Measurements from ENCODE around the gene CRHR1. TPM values are rescaled to one million over a fixed set of nuclear protein-coding genes. Genes with fewer than 3 reads are reported as not detected.

The CRHR1 gene
- total RNA-seq, 6 donors from 2014 or later: not detected

DNA sequence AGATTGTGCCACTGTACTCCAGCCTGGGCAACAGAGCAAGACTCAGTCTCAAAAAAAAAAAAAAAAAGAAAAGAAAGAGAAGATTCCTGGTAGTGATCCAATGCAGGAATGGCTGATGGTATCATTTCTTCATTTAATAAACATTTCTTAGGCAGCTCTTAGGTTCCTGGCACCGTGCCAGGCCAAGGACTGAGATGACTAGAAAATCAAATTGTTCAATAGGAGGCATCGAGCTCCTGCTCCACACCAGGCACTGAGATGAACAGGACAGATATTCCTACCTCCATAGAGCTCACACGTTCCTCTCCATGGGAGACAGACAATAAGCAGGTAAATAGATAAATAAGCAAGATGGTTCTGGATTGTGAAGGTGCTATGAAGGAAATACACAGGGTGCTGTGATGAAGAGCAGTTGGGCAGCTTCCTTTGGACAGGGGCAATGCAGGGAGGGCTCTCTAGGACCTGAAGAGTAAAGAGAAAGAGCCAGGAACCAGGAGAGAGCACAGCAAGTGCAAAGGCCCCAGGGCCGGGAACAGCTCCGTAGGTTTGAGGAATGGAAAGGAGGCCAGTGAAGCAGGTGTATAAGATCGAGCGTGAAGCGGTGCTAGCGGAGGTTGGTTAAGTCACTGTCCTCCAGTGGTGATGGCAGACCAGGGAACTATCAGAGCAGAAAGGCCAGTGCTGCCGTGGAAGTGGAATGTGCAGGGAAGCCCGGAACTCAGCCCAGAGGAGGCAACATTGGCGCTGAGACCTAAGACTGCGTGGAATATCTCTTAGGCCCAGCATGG lies 26.5 kb upstream of the CRHR1 start:
- H3K4me3 ChIP-seq: no peak overlapping the region
- ATAC-seq (ENCODE audit: low FRiP score in 2 of 2) (no peak), DNase-seq (no peak)
- no peaks in the 10 kb centered on the region for H3K36me3 ChIP-seq
- no peaks in the 10 kb centered on the region for H3K9me3 ChIP-seq
- no peaks in the 10 kb centered on the region for H3K27me3 ChIP-seq
- WGBS, 2 donors: 83% methylated on average over 13 of the region's 13 CpGs
- no peaks in the 10 kb centered on the region for H3K4me1 ChIP-seq
- TF ChIP-seq POLR2AphosphoS5 (IDR thresholded peaks at IDR 0.05) (no peak), EP300 (IDR thresholded peaks at IDR 0.05) (no peak), POLR2A (IDR thresholded peaks at IDR 0.05) (no peak)
- TF ChIP-seq, protein P1, sequence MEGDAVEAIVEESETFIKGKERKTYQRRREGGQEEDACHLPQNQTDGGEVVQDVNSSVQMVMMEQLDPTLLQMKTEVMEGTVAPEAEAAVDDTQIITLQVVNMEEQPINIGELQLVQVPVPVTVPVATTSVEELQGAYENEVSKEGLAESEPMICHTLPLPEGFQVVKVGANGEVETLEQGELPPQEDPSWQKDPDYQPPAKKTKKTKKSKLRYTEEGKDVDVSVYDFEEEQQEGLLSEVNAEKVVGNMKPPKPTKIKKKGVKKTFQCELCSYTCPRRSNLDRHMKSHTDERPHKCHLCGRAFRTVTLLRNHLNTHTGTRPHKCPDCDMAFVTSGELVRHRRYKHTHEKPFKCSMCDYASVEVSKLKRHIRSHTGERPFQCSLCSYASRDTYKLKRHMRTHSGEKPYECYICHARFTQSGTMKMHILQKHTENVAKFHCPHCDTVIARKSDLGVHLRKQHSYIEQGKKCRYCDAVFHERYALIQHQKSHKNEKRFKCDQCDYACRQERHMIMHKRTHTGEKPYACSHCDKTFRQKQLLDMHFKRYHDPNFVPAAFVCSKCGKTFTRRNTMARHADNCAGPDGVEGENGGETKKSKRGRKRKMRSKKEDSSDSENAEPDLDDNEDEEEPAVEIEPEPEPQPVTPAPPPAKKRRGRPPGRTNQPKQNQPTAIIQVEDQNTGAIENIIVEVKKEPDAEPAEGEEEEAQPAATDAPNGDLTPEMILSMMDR (IDR thresholded peaks at IDR 0.05): no peak
- no peak overlapping the region for H3K27ac ChIP-seq

DNA sequence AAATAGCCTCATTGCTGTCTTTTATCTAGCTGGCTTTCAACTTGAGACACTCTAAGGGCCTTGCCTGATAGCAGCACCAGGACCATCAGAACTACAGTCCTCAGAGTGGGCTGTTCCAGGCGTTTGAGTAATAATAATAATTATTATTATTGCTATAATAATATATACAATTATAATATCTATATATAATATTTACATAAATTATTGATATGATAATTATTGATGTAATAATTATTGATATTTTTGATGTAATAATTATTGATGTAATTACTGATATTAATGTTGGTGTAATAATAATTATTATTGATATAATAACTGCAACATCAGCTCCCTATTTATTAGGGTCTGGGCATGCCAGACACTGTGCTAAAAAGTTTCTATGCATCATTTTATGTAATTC lies 25.6 kb upstream of the CRHR1 start:
- ATAC-seq (ENCODE audit: low FRiP score in 2 of 2) (no peak), DNase-seq (no peak)
- Histone ChIP-seq H3K9me3 (no peaks in the 10 kb centered on the region), H3K4me3 (no peak overlapping the region), H3K4me1 (no peaks in the 10 kb centered on the region), H3K36me3 (no peaks in the 10 kb centered on the region), H3K27me3 (no peaks in the 10 kb centered on the region), H3K27ac (no peak overlapping the region)
- WGBS, 2 donors: 64 to 75% methylated on average over 1 of the region's 1 CpG
- TF ChIP-seq POLR2AphosphoS5 (IDR thresholded peaks at IDR 0.05): no peak
- TF ChIP-seq, protein P1 (IDR thresholded peaks at IDR 0.05): no peak
- no peak for TF ChIP-seq EP300 (IDR thresholded peaks at IDR 0.05)
- no peak for TF ChIP-seq POLR2A (IDR thresholded peaks at IDR 0.05)

- Histone ChIP-seq H3K36me3 (no peaks in the 10 kb centered on the region), H3K27ac (no peak overlapping the region), H3K9me3 (no peaks in the 10 kb centered on the region), H3K4me1 (no peaks in the 10 kb centered on the region), H3K27me3 (no peaks in the 10 kb centered on the region), H3K4me3 (no peak overlapping the region)
- no peak for ATAC-seq (ENCODE audit: low FRiP score in 2 of 2)
- TF ChIP-seq, protein P1 (IDR thresholded peaks at IDR 0.05): no peak
- WGBS, 2 donors: 75% methylated on average over 3 of the region's 3 CpGs
- DNase-seq: no peak
Measured at GRCh38 chr17:45759761-45760160, 24.4 kb upstream of the CRHR1 start.

- TF ChIP-seq POLR2A (IDR thresholded peaks at IDR 0.05) (no peak), POLR2AphosphoS5 (IDR thresholded peaks at IDR 0.05) (no peak), EP300 (IDR thresholded peaks at IDR 0.05) (no peak)
- TF ChIP-seq, protein P1 (IDR thresholded peaks at IDR 0.05): no peak
- no peaks in the 10 kb centered on the region for H3K9me3 ChIP-seq
- no peak overlapping the region for H3K4me3 ChIP-seq
- 66 to 70% methylated on average over 4 of the region's 4 CpGs for WGBS, 2 donors
- no peak overlapping the region for H3K27ac ChIP-seq
- H3K36me3 ChIP-seq: no peaks in the 10 kb centered on the region
- H3K27me3 ChIP-seq: no peaks in the 10 kb centered on the region
- H3K4me1 ChIP-seq: no peaks in the 10 kb centered on the region
- ATAC-seq (ENCODE audit: low FRiP score in 2 of 2): no peak
- no peak for DNase-seq
Measured at GRCh38 chr17:45761957-45762565, 22.1 kb upstream of the CRHR1 start.

- ATAC-seq (ENCODE audit: low FRiP score in 2 of 2) (no peak), DNase-seq (peak in 1 of 2 donors; percentile 39)
- Histone ChIP-seq H3K36me3 (no peaks in the 10 kb centered on the region), H3K4me3 (no peak overlapping the region), H3K27me3 (no peaks in the 10 kb centered on the region), H3K9me3 (no peaks in the 10 kb centered on the region), H3K4me1 (no peaks in the 10 kb centered on the region), H3K27ac (no peak overlapping the region)
- TF ChIP-seq EP300 (IDR thresholded peaks at IDR 0.05) (no peak), POLR2AphosphoS5 (IDR thresholded peaks at IDR 0.05) (no peak)
- WGBS, 2 donors: 55 to 66% methylated on average over 7 of the region's 7 CpGs
Measured at GRCh38 chr17:45763182-45763581, 20.9 kb upstream of the CRHR1 start.

All from upper lobe of left lung (tissue), 6 donors.